BE2C (cell line): ENCODE measurements around the gene CWF19L2.
"Not testable (repeated sequence)": the region's sequence is repeated elsewhere in the genome, so short reads cannot be mapped to it uniquely, and the experiment has no call there.

Experiments used
- DNase-seq: peaks from one replicate; pipeline ENCODE4 v3.0.0-alpha.2; 2020
- H3K27me3 ChIP-seq: fragments of 250-450 bp; sonication (Bioruptor Pico); 2 replicates; pipeline ENCODE4 v1.5.1; 2020; ENCODE audit warnings: mild to moderate bottlenecking
- H3K36me3 ChIP-seq: fragments of 250-450 bp; sonication (Bioruptor Pico); 2 replicates; pipeline ENCODE4 v1.5.1; 2020; ENCODE audit warnings: mild to moderate bottlenecking
- H3K4me1 ChIP-seq: fragments of 250-450 bp; sonication (Bioruptor Pico); 2 replicates; pipeline ENCODE4 v1.5.1; 2020
- H3K4me3 ChIP-seq: 2 replicates; pipeline ENCODE4 v1.5.1; 2011; ENCODE audit warnings: low read depth, low read length
- H3K9me3 ChIP-seq: fragments of 250-450 bp; sonication (Bioruptor Pico); 2 replicates; pipeline ENCODE4 v1.5.1; 2020
- CTCF ChIP-seq: IDR thresholded peaks from 2 replicates; pipeline ENCODE4 v1.5.1; 2012; ENCODE audit warnings: mild to moderate bottlenecking, low read depth, low read length

Gene CWF19L2

GRCh38 chr11:107392611-107393010 is 65.0 kb downstream of the CWF19L2 start:
- H3K4me3 ChIP-seq: no peak overlapping the region
- peaks cover 4% of the 10 kb centered on the region for H3K4me1 ChIP-seq
- peaks cover 13% of the 10 kb centered on the region for H3K36me3 ChIP-seq
- TF ChIP-seq CTCF: no peak
- no peak for DNase-seq
- no peaks in the 10 kb centered on the region for H3K27me3 ChIP-seq
- no peaks in the 10 kb centered on the region for H3K9me3 ChIP-seq

GRCh38 chr11:107390701-107391100 is 66.9 kb downstream of the CWF19L2 start:
- H3K9me3 ChIP-seq, H3K27me3 ChIP-seq, H3K4me1 ChIP-seq, DNase-seq, H3K4me3 ChIP-seq: not testable (repeated sequence)
- peaks cover 13% of the 10 kb centered on the region for H3K36me3 ChIP-seq

GRCh38 chr11:107387666-107388065 is 70.0 kb downstream of the CWF19L2 start:
- no peak for TF ChIP-seq CTCF

GRCh38 chr11:107385361-107385981 is 72.2 kb downstream of the CWF19L2 start:
- peaks cover 4% of the 10 kb centered on the region; the same call in 1 of the 2 replicates for H3K4me1 ChIP-seq
- no peak for DNase-seq
- H3K4me3 ChIP-seq: no peak overlapping the region
- no peaks in the 10 kb centered on the region for H3K9me3 ChIP-seq
- H3K36me3 ChIP-seq: peaks cover 4% of the 10 kb centered on the region; the same call in 1 of the 2 replicates
- no peak for TF ChIP-seq CTCF
- H3K27me3 ChIP-seq: no peaks in the 10 kb centered on the region

More at GRCh38 chr11:107387666-107388065, 70.0 kb downstream of the CWF19L2 start:
- Histone ChIP-seq H3K36me3 (peaks cover 13% of the 10 kb centered on the region), H3K4me3 (no peak overlapping the region), H3K27me3 (no peaks in the 10 kb centered on the region), H3K4me1 (peaks cover 4% of the 10 kb centered on the region; the same call in 1 of the 2 replicates), H3K9me3 (no peaks in the 10 kb centered on the region)
- no peak for DNase-seq

GRCh38 chr11:107384144-107384852 is 73.3 kb downstream of the CWF19L2 start:
- H3K9me3 ChIP-seq: no peaks in the 10 kb centered on the region
- no peaks in the 10 kb centered on the region for H3K27me3 ChIP-seq
- TF ChIP-seq CTCF: no peak
- no peak for DNase-seq
- no peaks in the 10 kb centered on the region; the same call in 1 of the 2 replicates for H3K4me1 ChIP-seq
- no peak overlapping the region for H3K4me3 ChIP-seq
- H3K36me3 ChIP-seq: 0 out of 2 replicates have a peak, but pooled peaks cover 4% of the 10 kb centered on the region

GRCh38 chr11:107372439-107372838 is 85.2 kb downstream of the CWF19L2 start:
- H3K4me3 ChIP-seq: no peak overlapping the region
- H3K36me3 ChIP-seq: no peaks in the 10 kb centered on the region
- no peak for TF ChIP-seq CTCF
- no peak for DNase-seq
- H3K27me3 ChIP-seq: no peaks in the 10 kb centered on the region
- no peaks in the 10 kb centered on the region for H3K4me1 ChIP-seq
- H3K9me3 ChIP-seq: no peaks in the 10 kb centered on the region
